OCI-LY3 (cell line): ENCODE results near the gene BRPF1.

Source experiments
- H2AFZ ChIP-seq: fragments of 200-600, 300-600 bp; shearing (Covaris generic); 2 replicates; pipeline ENCODE4 v1.6.0; 2014; ENCODE audit warnings: antibody characterized with exemption, low read depth, low read length
- H3K27ac ChIP-seq: fragments of 200-600, 300-600 bp; sonication (generic); 2 replicates; pipeline ENCODE4 v1.5.1; 2014; ENCODE audit warnings: mild to moderate bottlenecking, low read length, moderate library complexity, mixed read lengths
- H3K27me3 ChIP-seq: fragments of 200-600, 300-600 bp; sonication (generic); 2 replicates; pipeline ENCODE4 v1.6.1; 2014; ENCODE audit warnings: low read depth, low read length, mixed read lengths
- H3K36me3 ChIP-seq: fragments of 200-600, 300-600 bp; sonication (generic); replicated peaks from 2 replicates; pipeline ENCODE3; 2014; ENCODE audit warnings: low read depth, low read length, mixed read lengths
- H3K4me1 ChIP-seq: fragments of 300-600, 200-600 bp; sonication (generic); 2 replicates; pipeline ENCODE4 v1.6.1; 2014; ENCODE audit warnings: low read length, mixed read lengths
- H3K4me2 ChIP-seq: fragments of 200-600, 300-600 bp; sonication (generic); 2 replicates; pipeline ENCODE4 v1.6.1; 2014; ENCODE audit warnings: low read length, mixed read lengths
- H3K4me3 ChIP-seq: fragments of 300-600, 200-600 bp; sonication (generic); 2 replicates; pipeline ENCODE4 v1.5.1; 2014; ENCODE audit warnings: antibody characterized with exemption, mild to moderate bottlenecking, low read length, moderate library complexity
- H3K79me2 ChIP-seq: fragments of 300-600, 200-600 bp; shearing (Covaris generic); 2 replicates; pipeline ENCODE4 v1.6.1; 2014; ENCODE audit warnings: mild to moderate bottlenecking, low read length, mixed read lengths
- H3K9ac ChIP-seq: fragments of 300-600, 200-600 bp; shearing (Covaris generic); 2 replicates; pipeline ENCODE4 v1.6.0; 2014; ENCODE audit warnings: mild to moderate bottlenecking, low read length, moderate library complexity
- H3K9me3 ChIP-seq: fragments of 200-600, 300-600 bp; shearing (Covaris generic); 2 replicates; pipeline ENCODE4 v1.6.1; 2014; ENCODE audit warnings: low read length, mixed read lengths; ENCODE audit not compliant: insufficient read depth
- H4K20me1 ChIP-seq: fragments of 200-600, 300-600 bp; sonication (generic); 2 replicates; pipeline ENCODE4 v1.6.1; 2016; ENCODE audit warnings: low read length, mixed read lengths; ENCODE audit not compliant: insufficient read depth
- CTCF ChIP-seq: fragments of 200-600, 300-600 bp; sonication (generic); IDR thresholded peaks from 2 replicates; pipeline ENCODE4 v1.5.1; 2014; ENCODE audit warnings: antibody characterized with exemption, low read length, low read depth
- EZH2phosphoT487 ChIP-seq: fragments of 200-600 bp; shearing (Covaris generic); IDR thresholded peaks from 2 replicates; pipeline ENCODE4 v1.6.1; 2018; ENCODE audit warnings: antibody characterized with exemption, mixed run types, low read depth

Gene BRPF1

GRCh38 chr3:9701711-9702110 lies 29.8 kb upstream of the BRPF1 start:
- TF ChIP-seq CTCF = no peak
- H3K27me3 ChIP-seq = no peaks in the 10 kb centered on the region
- no peak overlapping the region for H2AFZ ChIP-seq
- no peaks in the 10 kb centered on the region for H3K4me1 ChIP-seq
- H3K79me2 ChIP-seq = no peaks in the 10 kb centered on the region
- H3K27ac ChIP-seq = no peak overlapping the region
- H3K4me3 ChIP-seq = no peak overlapping the region
- H3K9me3 ChIP-seq = no peaks in the 10 kb centered on the region
- peaks cover 36% of the 10 kb centered on the region for H3K36me3 ChIP-seq
- no peak overlapping the region for H3K4me2 ChIP-seq
- H3K9ac ChIP-seq = no peak overlapping the region
- no peaks in the 10 kb centered on the region for H4K20me1 ChIP-seq

GRCh38 chr3:9703240-9703639 lies 28.3 kb upstream of the BRPF1 start:
- H3K36me3 ChIP-seq = peaks cover 25% of the 10 kb centered on the region
- H3K79me2 ChIP-seq = no peaks in the 10 kb centered on the region
- H4K20me1 ChIP-seq = no peaks in the 10 kb centered on the region
- no peak overlapping the region for H3K4me2 ChIP-seq
- no peak overlapping the region for H3K27ac ChIP-seq
- no peak overlapping the region for H2AFZ ChIP-seq
- no peaks in the 10 kb centered on the region for H3K27me3 ChIP-seq
- H3K4me1 ChIP-seq = no peaks in the 10 kb centered on the region
- no peaks in the 10 kb centered on the region for H3K9me3 ChIP-seq
- no peak overlapping the region for H3K9ac ChIP-seq
- no peak for TF ChIP-seq CTCF
- TF ChIP-seq EZH2phosphoT487 = no peak
- H3K4me3 ChIP-seq = no peak overlapping the region

GRCh38 chr3:9703736-9704346 lies 27.7 kb upstream of the BRPF1 start, which contains the start of gene CPNE9:
Gene CPNE9, plus strand, starts transcription at chr3:9703833. Its CDS starts 164 bp downstream, at chr3:9703997.
- Histone ChIP-seq H3K9ac (no peak within 1 kb of the TSS), H4K20me1 (no peaks in the 10 kb centered on the region), H3K36me3 (peaks cover 21% of the 10 kb centered on the region), H3K27me3 (no peaks in the 10 kb centered on the region), H2AFZ (no peak within 1 kb of the TSS), H3K27ac (no peak within 1 kb of the TSS), H3K9me3 (no peaks in the 10 kb centered on the region), H3K79me2 (no peaks in the 10 kb centered on the region), H3K4me2 (no peak within 1 kb of the TSS), H3K4me1 (no peaks in the 10 kb centered on the region), H3K4me3 (no peak within 1 kb of the TSS)
- TF ChIP-seq EZH2phosphoT487 (no peak), CTCF (no peak)

- no peak overlapping the region for H2AFZ ChIP-seq
- peaks cover 16% of the 10 kb centered on the region for H3K36me3 ChIP-seq
- no peaks in the 10 kb centered on the region for H3K27me3 ChIP-seq
- H4K20me1 ChIP-seq = no peaks in the 10 kb centered on the region
- H3K9me3 ChIP-seq = no peaks in the 10 kb centered on the region
- no peak overlapping the region for H3K4me3 ChIP-seq
- no peak overlapping the region for H3K9ac ChIP-seq
- H3K4me2 ChIP-seq = no peak overlapping the region
- H3K27ac ChIP-seq = no peak overlapping the region
- no peaks in the 10 kb centered on the region for H3K79me2 ChIP-seq
- no peak for TF ChIP-seq EZH2phosphoT487
- TF ChIP-seq CTCF = no peak
- H3K4me1 ChIP-seq = no peaks in the 10 kb centered on the region
Observed at GRCh38 chr3:9704347-9705322, 26.9 kb upstream of the BRPF1 start.
